ENCODE measurements around the gene UXS1. TPM values are rescaled to one million over a fixed set of nuclear protein-coding genes. Genes with fewer than 3 reads are reported as not detected.

UXS1 gene
- polyA plus RNA-seq, 1 of the 3 experiments (the other 2 are of a cell fraction): 55.9 TPM

DNA sequence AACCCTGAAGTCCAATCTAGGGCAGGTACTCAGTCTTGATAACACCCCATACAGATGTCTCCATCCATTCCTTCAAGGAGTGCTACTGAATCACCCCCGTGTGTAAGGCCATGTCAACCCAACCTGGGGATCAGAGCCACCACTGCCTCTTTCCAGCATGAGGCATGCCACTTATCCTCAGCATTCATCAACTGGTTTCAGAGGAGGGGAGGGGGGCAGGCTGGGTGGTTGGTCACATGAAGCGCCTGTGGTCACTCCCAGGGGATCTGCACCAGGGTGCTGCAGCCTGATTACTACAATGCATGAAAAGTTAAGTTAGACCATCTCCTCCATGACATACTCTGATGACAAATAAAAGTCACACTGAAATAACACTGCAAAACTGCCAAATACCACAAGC is 65.0 kb downstream of the UXS1 start:
- 89% methylated on average over 2 of the region's 2 CpGs for WGBS (ENCODE audit: low lambda C conversion rate)
- no peak for DNase-seq
- H4K20me1 ChIP-seq (ENCODE audit: insufficient read depth): no peaks in the 10 kb centered on the region
- H3K9ac ChIP-seq: no peak overlapping the region
- H3K4me3 ChIP-seq (ENCODE audit: low read depth in 2 of 2, low read length in 1 of 2): no peak overlapping the region
- peaks cover 5 to 7% of the 10 kb centered on the region in 2 experiments for H3K36me3 ChIP-seq (replicated peaks in 1 of 2; ENCODE audit: control insufficient read depth in 1 of 2, insufficient read depth in 2 of 2, low read length in 1 of 2)
- CTCF ChIA-PET: no interaction called here
- POLR2A ChIA-PET: no interaction called here
- H3K27me3 ChIP-seq (ENCODE audit: insufficient read depth): no peaks in the 10 kb centered on the region
- H2AFZ ChIP-seq (ENCODE audit: low read depth): no peak overlapping the region
- peaks cover 0 to 12% of the 10 kb centered on the region in 2 experiments; a peak in 2 of 4 replicates for H3K4me1 ChIP-seq (ENCODE audit: control insufficient read depth in 1 of 2, insufficient read depth in 2 of 2, low read depth in 1 of 2, low read length in 1 of 2)
- H3K79me2 ChIP-seq (ENCODE audit: insufficient read depth): no peaks in the 10 kb centered on the region
- no peak for TF ChIP-seq ELF1 (IDR thresholded peaks at IDR 0.05)
- TF ChIP-seq, protein P1, sequence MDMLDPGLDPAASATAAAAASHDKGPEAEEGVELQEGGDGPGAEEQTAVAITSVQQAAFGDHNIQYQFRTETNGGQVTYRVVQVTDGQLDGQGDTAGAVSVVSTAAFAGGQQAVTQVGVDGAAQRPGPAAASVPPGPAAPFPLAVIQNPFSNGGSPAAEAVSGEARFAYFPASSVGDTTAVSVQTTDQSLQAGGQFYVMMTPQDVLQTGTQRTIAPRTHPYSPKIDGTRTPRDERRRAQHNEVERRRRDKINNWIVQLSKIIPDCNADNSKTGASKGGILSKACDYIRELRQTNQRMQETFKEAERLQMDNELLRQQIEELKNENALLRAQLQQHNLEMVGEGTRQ (IDR thresholded peaks at IDR 0.05; ENCODE audit: borderline replicate concordance, low read depth, low read length): no peak
- TF ChIP-seq, protein P2, sequence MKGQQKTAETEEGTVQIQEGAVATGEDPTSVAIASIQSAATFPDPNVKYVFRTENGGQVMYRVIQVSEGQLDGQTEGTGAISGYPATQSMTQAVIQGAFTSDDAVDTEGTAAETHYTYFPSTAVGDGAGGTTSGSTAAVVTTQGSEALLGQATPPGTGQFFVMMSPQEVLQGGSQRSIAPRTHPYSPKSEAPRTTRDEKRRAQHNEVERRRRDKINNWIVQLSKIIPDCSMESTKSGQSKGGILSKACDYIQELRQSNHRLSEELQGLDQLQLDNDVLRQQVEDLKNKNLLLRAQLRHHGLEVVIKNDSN (IDR thresholded peaks at IDR 0.05; ENCODE audit: borderline replicate concordance, low read depth): no peak
- no peak for TF ChIP-seq EZH2phosphoT487 (IDR thresholded peaks at IDR 0.05; ENCODE audit: borderline replicate concordance, low read depth)
- no peak for TF ChIP-seq FOXJ3 (CRISPR knock-in tag; IDR thresholded peaks at IDR 0.05)
- TF ChIP-seq JUND (IDR thresholded peaks at IDR 0.05): no peak
- H3K4me2 ChIP-seq: no peak overlapping the region
- H3K27ac ChIP-seq (ENCODE audit: low read depth in 2 of 2, low read length in 1 of 2): peak overlapping the region in 1 of 2 experiments; percentile 73; a peak in 2 of 4 replicates
- no peaks in the 10 kb centered on the region for H3F3A ChIP-seq (replicated peaks; ENCODE audit: insufficient read depth)
- no peaks in the 10 kb centered on the region for H3K9me2 ChIP-seq
- no peaks in the 10 kb centered on the region for H3K9me3 ChIP-seq

DNA sequence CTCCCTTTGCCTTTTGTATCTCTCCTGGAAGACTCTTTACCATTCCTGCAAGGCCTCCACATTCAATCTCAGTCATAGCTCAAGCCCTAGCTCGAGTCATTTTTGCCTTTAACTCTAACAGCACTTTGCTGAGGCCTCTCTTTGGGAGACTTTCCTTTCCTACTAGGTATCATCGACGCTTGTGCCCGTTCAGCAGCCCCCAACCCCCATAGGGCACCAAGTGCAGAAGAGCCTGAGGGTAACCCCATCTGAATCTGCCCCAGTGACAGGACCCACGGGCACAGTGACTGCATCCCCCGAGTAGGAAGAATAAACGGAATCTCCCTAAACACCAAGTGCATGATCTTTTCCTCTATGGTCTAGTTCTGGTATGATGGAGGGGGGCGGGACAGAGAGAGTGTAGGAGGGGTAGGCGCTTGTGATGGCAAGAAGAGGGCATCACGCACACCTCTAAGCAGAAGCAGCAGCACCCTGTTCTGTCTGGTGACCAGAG is 66.3 kb downstream of the UXS1 start:
- no peaks in the 10 kb centered on the region for H3K9me3 ChIP-seq
- peaks cover 5 to 8% of the 10 kb centered on the region in 2 experiments for H3K36me3 ChIP-seq (replicated peaks in 1 of 2; ENCODE audit: control insufficient read depth in 1 of 2, insufficient read depth in 2 of 2, low read length in 1 of 2)
- H3K4me3 ChIP-seq (ENCODE audit: low read depth in 2 of 2, low read length in 1 of 2): no peak overlapping the region
- H3K4me1 ChIP-seq (ENCODE audit: control insufficient read depth in 1 of 2, insufficient read depth in 2 of 2, low read depth in 1 of 2, low read length in 1 of 2): peaks cover 0 to 12% of the 10 kb centered on the region in 2 experiments; a peak in 2 of 4 replicates
- no peaks in the 10 kb centered on the region for H4K20me1 ChIP-seq (ENCODE audit: insufficient read depth)
- H3K9me2 ChIP-seq: no peaks in the 10 kb centered on the region
- ChIA-PET POLR2A (no interaction called here), CTCF (no interaction called here)
- no peak overlapping the region for H2AFZ ChIP-seq (ENCODE audit: low read depth)
- H3K4me2 ChIP-seq: no peak overlapping the region
- no peaks in the 10 kb centered on the region for H3K79me2 ChIP-seq (ENCODE audit: insufficient read depth)
- no peak overlapping the region for H3K9ac ChIP-seq
- no peaks in the 10 kb centered on the region for H3F3A ChIP-seq (replicated peaks; ENCODE audit: insufficient read depth)
- DNase-seq: no peak
- H3K27me3 ChIP-seq (ENCODE audit: insufficient read depth): no peaks in the 10 kb centered on the region
- no peak overlapping the region for H3K27ac ChIP-seq (ENCODE audit: low read depth in 2 of 2, low read length in 1 of 2)
- 97% methylated on average over 10 of the region's 10 CpGs for WGBS (ENCODE audit: low lambda C conversion rate)
- no peak for TF ChIP-seq RAD21 (IDR thresholded peaks at IDR 0.05; ENCODE audit: low read length)
- TF ChIP-seq, protein P2 (IDR thresholded peaks at IDR 0.05; ENCODE audit: borderline replicate concordance, low read depth): no peak
- no peak for TF ChIP-seq MXI1 (IDR thresholded peaks at IDR 0.05; ENCODE audit: low read depth, low read length)
- no peak for TF ChIP-seq TCF12 (IDR thresholded peaks at IDR 0.05)
- TF ChIP-seq NFIC (IDR thresholded peaks at IDR 0.05; ENCODE audit: borderline replicate concordance): no peak
- no peak for TF ChIP-seq FOXM1 (IDR thresholded peaks at IDR 0.05; ENCODE audit: low read depth)
- no peak for TF ChIP-seq SMC3 (IDR thresholded peaks at IDR 0.05; ENCODE audit: low read depth, low read length)
- no peak for TF ChIP-seq FOSL2 (IDR thresholded peaks at IDR 0.05; ENCODE audit: borderline replicate concordance, low read depth)
- TF ChIP-seq, protein P3, sequence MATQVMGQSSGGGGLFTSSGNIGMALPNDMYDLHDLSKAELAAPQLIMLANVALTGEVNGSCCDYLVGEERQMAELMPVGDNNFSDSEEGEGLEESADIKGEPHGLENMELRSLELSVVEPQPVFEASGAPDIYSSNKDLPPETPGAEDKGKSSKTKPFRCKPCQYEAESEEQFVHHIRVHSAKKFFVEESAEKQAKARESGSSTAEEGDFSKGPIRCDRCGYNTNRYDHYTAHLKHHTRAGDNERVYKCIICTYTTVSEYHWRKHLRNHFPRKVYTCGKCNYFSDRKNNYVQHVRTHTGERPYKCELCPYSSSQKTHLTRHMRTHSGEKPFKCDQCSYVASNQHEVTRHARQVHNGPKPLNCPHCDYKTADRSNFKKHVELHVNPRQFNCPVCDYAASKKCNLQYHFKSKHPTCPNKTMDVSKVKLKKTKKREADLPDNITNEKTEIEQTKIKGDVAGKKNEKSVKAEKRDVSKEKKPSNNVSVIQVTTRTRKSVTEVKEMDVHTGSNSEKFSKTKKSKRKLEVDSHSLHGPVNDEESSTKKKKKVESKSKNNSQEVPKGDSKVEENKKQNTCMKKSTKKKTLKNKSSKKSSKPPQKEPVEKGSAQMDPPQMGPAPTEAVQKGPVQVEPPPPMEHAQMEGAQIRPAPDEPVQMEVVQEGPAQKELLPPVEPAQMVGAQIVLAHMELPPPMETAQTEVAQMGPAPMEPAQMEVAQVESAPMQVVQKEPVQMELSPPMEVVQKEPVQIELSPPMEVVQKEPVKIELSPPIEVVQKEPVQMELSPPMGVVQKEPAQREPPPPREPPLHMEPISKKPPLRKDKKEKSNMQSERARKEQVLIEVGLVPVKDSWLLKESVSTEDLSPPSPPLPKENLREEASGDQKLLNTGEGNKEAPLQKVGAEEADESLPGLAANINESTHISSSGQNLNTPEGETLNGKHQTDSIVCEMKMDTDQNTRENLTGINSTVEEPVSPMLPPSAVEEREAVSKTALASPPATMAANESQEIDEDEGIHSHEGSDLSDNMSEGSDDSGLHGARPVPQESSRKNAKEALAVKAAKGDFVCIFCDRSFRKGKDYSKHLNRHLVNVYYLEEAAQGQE (IDR thresholded peaks at IDR 0.05; ENCODE audit: low read depth, low read length): no peak
- TF ChIP-seq NRF1 (IDR thresholded peaks at IDR 0.05; ENCODE audit: low read depth, low read length): no peak
- no peak for TF ChIP-seq ELF1 (IDR thresholded peaks at IDR 0.05)
- TF ChIP-seq, protein P4, sequence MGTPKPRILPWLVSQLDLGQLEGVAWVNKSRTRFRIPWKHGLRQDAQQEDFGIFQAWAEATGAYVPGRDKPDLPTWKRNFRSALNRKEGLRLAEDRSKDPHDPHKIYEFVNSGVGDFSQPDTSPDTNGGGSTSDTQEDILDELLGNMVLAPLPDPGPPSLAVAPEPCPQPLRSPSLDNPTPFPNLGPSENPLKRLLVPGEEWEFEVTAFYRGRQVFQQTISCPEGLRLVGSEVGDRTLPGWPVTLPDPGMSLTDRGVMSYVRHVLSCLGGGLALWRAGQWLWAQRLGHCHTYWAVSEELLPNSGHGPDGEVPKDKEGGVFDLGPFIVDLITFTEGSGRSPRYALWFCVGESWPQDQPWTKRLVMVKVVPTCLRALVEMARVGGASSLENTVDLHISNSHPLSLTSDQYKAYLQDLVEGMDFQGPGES (IDR thresholded peaks at IDR 0.05; ENCODE audit: low read depth, low read length): no peak
- no peak for TF ChIP-seq YY1 (IDR thresholded peaks at IDR 0.05; ENCODE audit: low read depth)
- TF ChIP-seq RCOR1 (IDR thresholded peaks at IDR 0.05; ENCODE audit: low read length): no peak
- TF ChIP-seq EZH2phosphoT487 (IDR thresholded peaks at IDR 0.05; ENCODE audit: borderline replicate concordance, low read depth): no peak
- TF ChIP-seq CHD2 (IDR thresholded peaks at IDR 0.05; ENCODE audit: low read length, partially characterized antibody): no peak
- TF ChIP-seq FOXJ3 (CRISPR knock-in tag; IDR thresholded peaks at IDR 0.05): no peak
- no peak for TF ChIP-seq MEF2A (IDR thresholded peaks at IDR 0.05; ENCODE audit: borderline replicate concordance, low read depth)
- TF ChIP-seq SIN3A (IDR thresholded peaks at IDR 0.05; ENCODE audit: borderline replicate concordance, low read depth, low read length): no peak
